HepG2 (cell line): ENCODE data around the gene SCAMP3. TPM values are rescaled to one million over a fixed set of nuclear protein-coding genes. Genes with fewer than 3 reads are reported as not detected.

Source experiments
- ARID4A ChIP-seq: sonication (generic); formaldehyde crosslinking; IDR thresholded peaks from 2 replicates; pipeline ENCODE4 v1.5.0; 2020; ENCODE audit warnings: mild to moderate bottlenecking, missing genetic modification reagents, borderline replicate concordance
- DRAP1 ChIP-seq: IDR thresholded peaks from 2 replicates; pipeline ENCODE4 v1.6.1; 2016; ENCODE audit warnings: missing genetic modification reagents, missing compliant biosample characterization
- ETV6 ChIP-seq: sonication (generic); formaldehyde crosslinking; conservative IDR thresholded peaks from 2 replicates; pipeline ENCODE4 v1.4.0; 2020; ENCODE audit warnings: missing genetic modification reagents
- MIER2 ChIP-seq: IDR thresholded peaks from 2 replicates; pipeline ENCODE4 v1.6.1; 2016; ENCODE audit warnings: missing biosample characterization, missing genetic modification reagents
- RXRA ChIP-seq: sonication (generic); formaldehyde crosslinking; IDR thresholded peaks from 2 replicates; pipeline ENCODE4 v1.5.1; 2020; ENCODE audit warnings: missing genetic modification reagents
- SOX6 ChIP-seq, 2 experiments: fragments of 450-650 bp in 1 of 2; sonication (generic) in 1 of 2; formaldehyde crosslinking in 1 of 2; IDR thresholded peaks; 2 replicates each; pipeline versions ENCODE4 v1.4.0 to v1.6.1; 2017 to 2020; ENCODE audit warnings: antibody characterized with exemption in 1 of 2, mild to moderate bottlenecking in 1 of 2, missing genetic modification reagents in 1 of 2
- TFDP2 ChIP-seq: sonication (generic); formaldehyde crosslinking; IDR thresholded peaks from 2 replicates; pipeline ENCODE4 v1.4.0; 2020; ENCODE audit warnings: missing genetic modification reagents
- ZMYM3 ChIP-seq: sonication (generic); formaldehyde crosslinking; IDR thresholded peaks from 2 replicates; pipeline ENCODE4 v1.5.1; 2020; ENCODE audit warnings: mild to moderate bottlenecking, missing genetic modification reagents
- ZNF12 ChIP-seq: sonication (generic); formaldehyde crosslinking; IDR thresholded peaks from 2 replicates; pipeline ENCODE4 v1.5.0; 2020; ENCODE audit warnings: missing genetic modification reagents
- ZNF205 ChIP-seq: IDR thresholded peaks from 2 replicates; pipeline ENCODE4 v1.6.1; 2018; ENCODE audit warnings: missing biosample characterization, missing genetic modification reagents
- ZNF232 ChIP-seq: sonication (generic); formaldehyde crosslinking; IDR thresholded peaks from 2 replicates; pipeline ENCODE4 v1.4.0; 2020; ENCODE audit warnings: missing genetic modification reagents, borderline replicate concordance
- ZNF318 ChIP-seq: sonication (generic); formaldehyde crosslinking; IDR thresholded peaks from 2 replicates; pipeline ENCODE4 v1.4.0; 2020; ENCODE audit warnings: mild to moderate bottlenecking, missing genetic modification reagents
- polyA plus RNA-seq, 8 experiments: library from polyadenylated mRNA; depleted of rRNA in 3 of 8; stranded (reverse) in 7 of 8; unstranded in 1 of 8; fragments of >200 nt; fragmentation: Illumina TruSeq in 4 of 8; extraction: Trizol in 4 of 8; gene quantifications; 2 replicates each; pipeline versions ENCODE4 v1.2.1 to v1.2.3, GENCODE V29; 2011 to 2016; ENCODE audit warnings: low read depth in 4 of 8, missing spikeins in 1 of 8, mixed read lengths in 1 of 8; ENCODE audit not compliant: insufficient read depth in 1 of 8
- total RNA-seq, 5 experiments: library from RNA; depleted of rRNA; stranded (reverse); fragments of >200 nt; fragmentation: Illumina TruSeq; extraction: Trizol; gene quantifications; 2 replicates each; pipeline ENCODE4 v1.2.3, GENCODE V29; 2016; ENCODE audit warnings: low read depth in 1 of 5

The SCAMP3 gene
- total and polyA plus RNA-seq, 2 of the 13 experiments (the other 11 are each of a cell fraction or from before 2014, with no cell fraction given): 46.8 to 83.3 TPM

- TF ChIP-seq ZNF318 (CRISPR knock-in tag): peak; percentile 21; the same call in 1 of the 2 replicates
- TF ChIP-seq SOX6 (IDR thresholded peaks at IDR 0.05): no peak
- TF ChIP-seq SOX6 (CRISPR knock-in tag; IDR thresholded peaks at IDR 0.05): peak; percentile 27; the same call in 1 of the 2 replicates
- TF ChIP-seq ARID4A (CRISPR knock-in tag): peak; percentile 83; the same call in 1 of the 2 replicates
- TF ChIP-seq DRAP1 (CRISPR knock-in tag): peak; percentile 68
- TF ChIP-seq ETV6: no peak
- peak; percentile 63; the same call in 1 of the 2 replicates for TF ChIP-seq ZNF232 (CRISPR knock-in tag)
- no peak for TF ChIP-seq ZMYM3 (CRISPR knock-in tag)
- peak; percentile 50; the same call in 1 of the 2 replicates for TF ChIP-seq ZNF12
- peak; percentile 41; the same call in 1 of the 2 replicates for TF ChIP-seq TFDP2 (CRISPR knock-in tag)
- 0 out of 2 replicates have a peak, but pooled peaks have one; percentile 49 for TF ChIP-seq ZNF205 (CRISPR knock-in tag)
- TF ChIP-seq MIER2: 0 out of 2 replicates have a peak, but pooled peaks have one; percentile 51
- peak; percentile 40; the same call in 1 of the 2 replicates for TF ChIP-seq RXRA
Measured at GRCh38 chr1:155255243-155256007, 6.7 kb downstream of the SCAMP3 start, which contains the start of gene ENTREP3 (continued).
